OCI-LY1 (cell line): ENCODE data around the gene SNRPE.

Experiments
- H2AFZ ChIP-seq: fragments of 200-600 bp; sonication (generic), shearing (Covaris generic); 2 replicates; pipeline ENCODE4 v1.6.0; 2014; ENCODE audit warnings: antibody characterized with exemption, mild to moderate bottlenecking, low read length
- H3F3A ChIP-seq: fragments of 200-600 bp; sonication (generic), shearing (Covaris generic); 2 replicates; pipeline ENCODE4 v1.6.0; 2014; ENCODE audit warnings: mild to moderate bottlenecking, antibody characterized with exemption, low read length, moderate library complexity; ENCODE audit not compliant: insufficient read depth
- H3K27ac ChIP-seq: fragments of 200-600 bp; sonication (generic); 2 replicates; pipeline ENCODE4 v1.5.1; 2014; ENCODE audit warnings: low read length, mixed run types, mild to moderate bottlenecking, low read depth; ENCODE audit not compliant: poor library complexity, severe bottlenecking
- H3K27me3 ChIP-seq: fragments of 200-600 bp; sonication (generic); 2 replicates; pipeline ENCODE4 v1.6.0; 2014; ENCODE audit warnings: antibody characterized with exemption, mild to moderate bottlenecking, low read length, moderate library complexity; ENCODE audit not compliant: insufficient read depth
- H3K36me3 ChIP-seq: fragments of 200-600 bp; sonication (generic); 2 replicates; pipeline ENCODE4 v1.6.1; 2014; ENCODE audit warnings: mild to moderate bottlenecking, antibody characterized with exemption, low read length, moderate library complexity, mixed read lengths; ENCODE audit not compliant: insufficient read depth
- H3K4me1 ChIP-seq: fragments of 200-600 bp; sonication (generic); 2 replicates; pipeline ENCODE4 v1.5.1; 2014; ENCODE audit warnings: mild to moderate bottlenecking, low read length, moderate library complexity; ENCODE audit not compliant: insufficient read depth, severe bottlenecking
- H3K4me2 ChIP-seq: fragments of 200-600 bp; sonication (generic), shearing (Covaris generic); 2 replicates; pipeline ENCODE4 v1.6.1; 2014; ENCODE audit warnings: low read length
- H3K4me3 ChIP-seq: fragments of 200-600 bp; sonication (generic); 2 replicates; pipeline ENCODE4 v1.5.1; 2014; ENCODE audit warnings: low read length, low read depth, mild to moderate bottlenecking, mixed read lengths; ENCODE audit not compliant: poor library complexity, severe bottlenecking
- H3K79me2 ChIP-seq: fragments of 200-600 bp; shearing (Covaris generic); 2 replicates; pipeline ENCODE4 v1.6.1; 2016; ENCODE audit warnings: mixed run types, low read length, mixed read lengths; ENCODE audit not compliant: insufficient read depth
- H3K9ac ChIP-seq: fragments of 200-600 bp; sonication (generic), shearing (Covaris generic); 2 replicates; pipeline ENCODE4 v1.6.1; 2014; ENCODE audit warnings: mild to moderate bottlenecking, low read length, mixed read lengths
- H3K9me2 ChIP-seq: fragments of 200-600 bp; sonication (generic), shearing (Covaris generic); 2 replicates; pipeline ENCODE4 v1.6.1; 2014; ENCODE audit warnings: low read depth, mild to moderate bottlenecking, low read length, mixed read lengths
- H3K9me3 ChIP-seq: fragments of 200-600 bp; shearing (Covaris generic); 2 replicates; pipeline ENCODE4 v1.6.1; 2014; ENCODE audit warnings: low read length, mixed read lengths
- H4K20me1 ChIP-seq: fragments of 200-600 bp; sonication (generic), shearing (Covaris generic); 2 replicates; pipeline ENCODE4 v1.6.0; 2016; ENCODE audit warnings: mild to moderate bottlenecking, low read length; ENCODE audit not compliant: insufficient read depth
- CTCF ChIP-seq: fragments of 200-600 bp; sonication (generic), shearing (Covaris generic); IDR thresholded peaks from 2 replicates; pipeline ENCODE4 v1.5.1; 2017; ENCODE audit warnings: mild to moderate bottlenecking, antibody characterized with exemption, low read length, moderate library complexity, mixed read lengths
- EZH2 ChIP-seq: fragments of 200-600 bp; sonication (generic), shearing (Covaris generic); IDR thresholded peaks from 2 replicates; pipeline ENCODE4 v1.8.0; 2017; ENCODE audit warnings: borderline replicate concordance, mixed run types, mild to moderate bottlenecking, antibody characterized with exemption, low read length, moderate library complexity, mixed read lengths

The SNRPE gene

GRCh38 chr1:203880606-203881005 is 19.2 kb downstream of the SNRPE start:
- TF ChIP-seq EZH2 (no peak), CTCF (no peak)
- Histone ChIP-seq H2AFZ (no peak overlapping the region), H3K4me2 (no peak overlapping the region), H3K4me1 (no peaks in the 10 kb centered on the region), H3K4me3 (no peak overlapping the region), H3K9me2 (no peaks in the 10 kb centered on the region), H3K27ac (no peak overlapping the region), H3K79me2 (no peaks in the 10 kb centered on the region), H3F3A (no peaks in the 10 kb centered on the region), H3K9me3 (no peaks in the 10 kb centered on the region), H3K9ac (no peak overlapping the region), H3K27me3 (no peaks in the 10 kb centered on the region), H4K20me1 (no peaks in the 10 kb centered on the region), H3K36me3 (peaks cover 17% of the 10 kb centered on the region)

- no peak overlapping the region for H3K27ac ChIP-seq
- no peak overlapping the region for H3K9ac ChIP-seq
- H4K20me1 ChIP-seq: no peaks in the 10 kb centered on the region
- H3K9me3 ChIP-seq: 0 out of 2 replicates have a peak, but pooled peaks cover 2% of the 10 kb centered on the region
- H2AFZ ChIP-seq: no peak overlapping the region
- no peaks in the 10 kb centered on the region for H3K27me3 ChIP-seq
- TF ChIP-seq EZH2: no peak
- no peak for TF ChIP-seq CTCF
- H3K4me3 ChIP-seq: no peak overlapping the region
- no peaks in the 10 kb centered on the region for H3K4me1 ChIP-seq
- H3K79me2 ChIP-seq: no peaks in the 10 kb centered on the region
- H3K4me2 ChIP-seq: no peak overlapping the region
- no peaks in the 10 kb centered on the region for H3K36me3 ChIP-seq
- H3K9me2 ChIP-seq: no peaks in the 10 kb centered on the region
- no peaks in the 10 kb centered on the region for H3F3A ChIP-seq
These were observed 27.4 kb downstream of the SNRPE start for GRCh38 chr1:203888807-203889251.

GRCh38 chr1:203891950-203892349 is 30.6 kb downstream of the SNRPE start:
- Histone ChIP-seq H3F3A (no peaks in the 10 kb centered on the region), H3K9ac (no peak overlapping the region), H3K4me3 (no peak overlapping the region), H3K4me1 (no peaks in the 10 kb centered on the region), H3K27me3 (no peaks in the 10 kb centered on the region), H3K4me2 (no peak overlapping the region), H2AFZ (no peak overlapping the region), H4K20me1 (no peaks in the 10 kb centered on the region), H3K9me3 (peaks cover 8% of the 10 kb centered on the region; the same call in 1 of the 2 replicates), H3K79me2 (no peaks in the 10 kb centered on the region), H3K27ac (no peak overlapping the region), H3K9me2 (no peaks in the 10 kb centered on the region), H3K36me3 (no peaks in the 10 kb centered on the region)
- TF ChIP-seq EZH2 (no peak), CTCF (no peak)
